ENCODE measurements around the gene PRR4. TPM values are rescaled to one million over a fixed set of nuclear protein-coding genes. Genes with fewer than 3 reads are reported as not detected.

Gene PRR4
- 3.2 and 4.3 TPM in 2 replicates for polyA plus RNA-seq (2011; rRNA removed)
- polyA minus RNA-seq (2011; rRNA and poly(A)+ RNA removed), result 7.0 and 7.8 TPM in 2 replicates

GRCh38 chr12:10849425-10849878, at the start of gene PRR4:
TSS of gene PRR4 (minus strand) at chr12:10849475. CDS start at chr12:10849437, 38 bp downstream.
- TF ChIP-seq CTCF (IDR thresholded peaks at IDR 0.05; ENCODE audit: low read depth, low read length), result no peak
- Histone ChIP-seq H3K27ac (ENCODE audit: low read depth, low read length) (no peak within 1 kb of the TSS), H3K4me3 (ENCODE audit: low read depth, low read length) (no peak within 1 kb of the TSS), H3K9me3 (ENCODE audit: control insufficient read depth, insufficient read depth, low read length) (no peaks in the 10 kb centered on the region), H3K27me3 (ENCODE audit: control insufficient read depth, insufficient read depth, low read length) (no peaks in the 10 kb centered on the region)
- no peak for DNase-seq (ENCODE audit: low read depth, low spot score)
- ChIA-PET CTCF (no interaction called here), POLR2A (no interaction called here)

- Histone ChIP-seq H3K27ac (ENCODE audit: low read depth, low read length) (no peak overlapping the region), H3K4me3 (ENCODE audit: low read depth, low read length) (no peak overlapping the region), H3K27me3 (ENCODE audit: control insufficient read depth, insufficient read depth, low read length) (no peaks in the 10 kb centered on the region), H3K9me3 (ENCODE audit: control insufficient read depth, insufficient read depth, low read length) (no peaks in the 10 kb centered on the region)
- ChIA-PET POLR2A (no interaction called here), CTCF (no interaction called here)
- DNase-seq (ENCODE audit: low read depth, low spot score), result no peak
- TF ChIP-seq CTCF (IDR thresholded peaks at IDR 0.05; ENCODE audit: low read depth, low read length), result no peak
Observed at GRCh38 chr12:10896854-10897253, 47.6 kb upstream of the PRR4 start.

- POLR2A ChIA-PET, result no interaction called here
- Histone ChIP-seq H3K9me3 (ENCODE audit: control insufficient read depth, insufficient read depth, low read length) (no peaks in the 10 kb centered on the region), H3K4me3 (ENCODE audit: low read depth, low read length) (no peak overlapping the region), H3K27ac (ENCODE audit: low read depth, low read length) (no peak overlapping the region), H3K27me3 (ENCODE audit: control insufficient read depth, insufficient read depth, low read length) (no peaks in the 10 kb centered on the region)
- no peak for DNase-seq (ENCODE audit: low read depth, low spot score)
- no peak for TF ChIP-seq CTCF (IDR thresholded peaks at IDR 0.05; ENCODE audit: low read depth, low read length)
- CTCF ChIA-PET, result interaction anchor here (0.9 kb wide), 1 partner anchor 10 kb away, joined by 3 read pairs; no protein-coding TSS in a partner anchor
Observed at GRCh38 chr12:10891937-10892336, 42.7 kb upstream of the PRR4 start.

GRCh38 chr12:10889226-10889625, 40.0 kb upstream of the PRR4 start:
- CTCF ChIA-PET, result no interaction called here
- no peaks in the 10 kb centered on the region for H3K27me3 ChIP-seq (ENCODE audit: control insufficient read depth, insufficient read depth, low read length)
- no peak overlapping the region for H3K27ac ChIP-seq (ENCODE audit: low read depth, low read length)
- H3K4me3 ChIP-seq (ENCODE audit: low read depth, low read length), result no peak overlapping the region
- TF ChIP-seq CTCF (IDR thresholded peaks at IDR 0.05; ENCODE audit: low read depth, low read length), result no peak
- no peaks in the 10 kb centered on the region for H3K9me3 ChIP-seq (ENCODE audit: control insufficient read depth, insufficient read depth, low read length)
- no peak for DNase-seq (ENCODE audit: low read depth, low spot score)
- POLR2A ChIA-PET, result no interaction called here

- TF ChIP-seq CTCF (IDR thresholded peaks at IDR 0.05; ENCODE audit: low read depth, low read length), result no peak
- no peaks in the 10 kb centered on the region for H3K9me3 ChIP-seq (ENCODE audit: control insufficient read depth, insufficient read depth, low read length)
- CTCF ChIA-PET, result no interaction called here
Observed at GRCh38 chr12:10884086-10884725, 34.9 kb upstream of the PRR4 start, which contains the start of gene PRH1. TSS of gene PRH1 (minus strand) at chr12:10884255. CDS start at chr12:10884217, 38 bp downstream.

More at GRCh38 chr12:10884086-10884725, 34.9 kb upstream of the PRR4 start, which contains the start of gene PRH1:
- POLR2A ChIA-PET, result no interaction called here
- no peaks in the 10 kb centered on the region for H3K27me3 ChIP-seq (ENCODE audit: control insufficient read depth, insufficient read depth, low read length)
- H3K27ac ChIP-seq (ENCODE audit: low read depth, low read length), result no peak within 1 kb of the TSS
- H3K4me3 ChIP-seq (ENCODE audit: low read depth, low read length), result no peak within 1 kb of the TSS
- no peak for DNase-seq (ENCODE audit: low read depth, low spot score)
